ENCODE data around the gene PLPP4.

Gene PLPP4

GRCh38 chr10:120614680-120615079, 157.7 kb downstream of the PLPP4 start:
- DNase-seq = no peak

DNA sequence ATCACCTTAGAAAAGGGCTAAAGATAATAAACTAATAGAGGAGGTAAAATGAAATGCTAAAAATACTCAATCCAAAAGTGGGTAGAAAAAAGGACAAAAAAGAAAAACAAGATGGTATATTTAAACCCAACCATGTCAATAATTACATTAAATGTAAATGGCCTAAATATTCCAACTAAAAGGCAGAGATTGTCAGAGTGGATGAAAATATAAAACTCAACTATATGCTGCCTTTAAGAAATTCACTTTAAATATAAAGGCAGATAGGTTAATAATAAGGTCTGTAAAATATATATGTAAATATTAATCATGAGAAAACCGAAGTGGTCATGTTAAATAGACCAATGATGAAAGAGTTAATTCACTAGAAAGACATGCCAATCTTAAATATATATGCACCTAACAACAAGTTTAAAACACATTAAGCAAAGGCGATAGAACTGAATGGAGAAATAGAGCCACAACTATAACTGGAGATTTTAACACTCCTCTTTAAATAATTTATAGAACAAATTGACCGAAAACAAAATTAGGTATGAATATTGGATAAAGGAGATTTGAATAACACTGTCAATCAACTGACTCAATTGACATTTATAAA, 159.4 kb downstream of the PLPP4 start:
- no peak for DNase-seq

DNA sequence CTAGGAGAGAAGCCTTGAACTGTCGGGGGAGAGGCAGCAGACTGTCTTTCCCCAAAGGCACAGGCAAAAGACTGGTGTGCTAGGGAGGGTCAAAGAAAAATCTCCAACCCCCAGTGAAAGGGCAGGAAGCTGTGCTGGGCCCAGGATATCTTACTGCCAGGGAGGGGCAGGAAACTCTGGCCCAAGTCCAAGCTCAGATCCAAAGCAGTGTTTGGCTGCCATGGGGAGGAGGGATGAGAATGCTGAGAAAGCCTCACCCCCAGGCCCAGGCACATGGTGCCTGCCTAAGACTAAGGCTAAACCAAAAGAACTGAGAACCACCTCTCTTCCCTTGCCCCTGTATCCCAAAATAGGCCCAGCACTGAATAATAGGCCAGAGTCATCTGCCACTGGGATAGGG, 171.2 kb downstream of the PLPP4 start:
- DNase-seq = no peak

DNA sequence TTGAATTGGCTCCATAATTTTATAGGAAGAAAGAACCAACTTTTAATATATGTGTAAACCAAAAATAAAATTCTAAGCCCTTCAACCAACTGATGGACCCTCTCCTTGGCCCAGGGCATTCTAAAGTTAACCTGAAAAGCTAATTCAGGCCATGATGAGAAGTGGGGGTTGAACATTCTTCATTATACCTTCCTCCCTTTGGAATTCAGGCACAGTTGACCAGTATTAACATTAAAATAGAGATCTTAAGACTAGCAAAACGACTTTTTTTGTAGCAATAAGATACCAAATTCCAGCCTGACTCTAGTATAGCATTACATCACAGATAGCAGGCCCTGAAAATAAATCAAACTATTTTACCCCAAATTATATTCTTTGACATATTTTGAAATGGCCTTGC, 173.2 kb downstream of the PLPP4 start:
- DNase-seq = no peak

DNA sequence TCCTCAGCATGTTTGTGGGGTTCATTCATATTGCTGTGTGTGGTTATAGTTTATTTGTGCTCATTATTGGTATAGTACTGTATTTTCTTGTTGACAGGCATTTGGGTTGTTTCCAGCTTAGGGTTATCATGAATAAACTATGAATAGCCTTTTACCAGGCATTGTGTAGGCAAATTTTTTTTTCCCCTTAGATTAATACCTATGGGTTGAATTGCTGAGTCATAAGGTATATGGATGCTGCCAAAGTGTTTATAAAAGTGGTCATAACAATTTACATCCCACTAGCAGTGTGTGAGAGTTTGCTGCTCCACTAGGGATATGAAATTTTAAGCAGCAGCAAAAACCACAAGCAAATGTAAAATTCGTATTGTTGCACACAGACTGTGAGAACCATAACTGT, 175.0 kb downstream of the PLPP4 start:
- DNase-seq = no peak

GRCh38 chr10:120632942-120633341, 175.9 kb downstream of the PLPP4 start:
- DNase-seq = no peak

DNA sequence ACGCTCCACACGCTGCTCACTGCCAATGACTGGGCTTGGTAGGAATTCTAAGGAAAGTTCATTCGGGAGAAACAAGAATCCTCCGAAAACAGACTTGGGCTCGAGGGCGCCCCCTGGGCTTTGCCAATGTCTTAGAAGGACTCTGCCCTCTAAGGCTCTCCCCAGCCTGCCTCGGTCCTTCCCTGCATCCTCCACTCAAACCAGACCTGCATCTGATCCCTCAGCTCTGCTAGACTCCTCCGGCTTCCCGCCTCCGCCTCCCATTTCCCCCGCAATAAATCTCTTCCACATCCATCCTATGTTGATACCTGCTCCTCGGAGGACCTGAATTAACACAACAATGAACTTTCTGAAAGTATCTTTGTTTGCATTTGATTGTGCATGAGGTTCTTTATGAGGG, 177.6 kb downstream of the PLPP4 start:
- DNase-seq = no peak
